MG63 (cell line): Measurements from ENCODE around the gene DIP2A. TPM values are rescaled to one million over a fixed set of nuclear protein-coding genes. Genes with fewer than 3 reads are reported as not detected.

Experiments
- total RNA-seq: library from RNA; depleted of rRNA; stranded (reverse); fragments of >200 nt; shearing (Covaris generic); gene quantifications from 2 replicates; pipeline ENCODE4 v1.2.3, GENCODE V29; 2014; ENCODE audit warnings: low replicate concordance; rRNA removed

DIP2A gene
- total RNA-seq, 1 experiment from 2014 or later = 15.9 TPM

Other genes starting within 250 kb of the DIP2A start
- 46.6 and 66.7 TPM in 2 replicates for gene LSS, start 230.1 kb upstream of the DIP2A start, total RNA-seq
- gene MCM3AP, start 173.3 kb upstream of the DIP2A start, total RNA-seq = 76.0 and 108 TPM in 2 replicates
- gene YBEY, start 172.5 kb upstream of the DIP2A start, total RNA-seq = 42.8 and 55.8 TPM in 2 replicates
- 3.0 and 4.7 TPM in 2 replicates for gene C21orf58, start 135.0 kb upstream of the DIP2A start, total RNA-seq
- 51.7 and 57.0 TPM in 2 replicates for gene PCNT, start 134.7 kb upstream of the DIP2A start, total RNA-seq
- not detected in 2 replicates for gene S100B, start 146.2 kb downstream of the DIP2A start, total RNA-seq
- gene PRMT2, start 176.8 kb downstream of the DIP2A start, total RNA-seq = 92.3 and 139 TPM in 2 replicates